ENCODE measurements around the gene VPS26C.

DNA sequence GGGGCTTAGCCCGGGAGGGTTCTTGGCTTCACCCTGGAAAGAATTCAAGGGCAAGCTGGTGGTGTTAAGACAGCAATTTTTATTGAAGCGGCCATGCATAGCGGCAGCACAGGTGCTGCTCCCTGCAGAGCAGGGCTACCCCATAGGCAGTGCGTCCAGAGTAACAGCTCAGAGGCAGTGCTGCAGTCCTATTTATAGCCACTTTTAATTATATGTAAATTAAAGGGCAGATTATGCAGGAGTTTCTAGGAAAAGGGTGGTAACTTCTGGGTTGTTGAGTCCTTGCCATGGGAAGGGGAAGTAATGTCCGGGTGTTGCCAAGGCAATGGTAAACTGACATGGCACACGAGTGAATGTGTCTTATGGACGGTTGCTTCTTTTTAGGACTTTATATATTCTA lies 57.0 kb downstream of the VPS26C start:
- TF ChIP-seq, protein P1, sequence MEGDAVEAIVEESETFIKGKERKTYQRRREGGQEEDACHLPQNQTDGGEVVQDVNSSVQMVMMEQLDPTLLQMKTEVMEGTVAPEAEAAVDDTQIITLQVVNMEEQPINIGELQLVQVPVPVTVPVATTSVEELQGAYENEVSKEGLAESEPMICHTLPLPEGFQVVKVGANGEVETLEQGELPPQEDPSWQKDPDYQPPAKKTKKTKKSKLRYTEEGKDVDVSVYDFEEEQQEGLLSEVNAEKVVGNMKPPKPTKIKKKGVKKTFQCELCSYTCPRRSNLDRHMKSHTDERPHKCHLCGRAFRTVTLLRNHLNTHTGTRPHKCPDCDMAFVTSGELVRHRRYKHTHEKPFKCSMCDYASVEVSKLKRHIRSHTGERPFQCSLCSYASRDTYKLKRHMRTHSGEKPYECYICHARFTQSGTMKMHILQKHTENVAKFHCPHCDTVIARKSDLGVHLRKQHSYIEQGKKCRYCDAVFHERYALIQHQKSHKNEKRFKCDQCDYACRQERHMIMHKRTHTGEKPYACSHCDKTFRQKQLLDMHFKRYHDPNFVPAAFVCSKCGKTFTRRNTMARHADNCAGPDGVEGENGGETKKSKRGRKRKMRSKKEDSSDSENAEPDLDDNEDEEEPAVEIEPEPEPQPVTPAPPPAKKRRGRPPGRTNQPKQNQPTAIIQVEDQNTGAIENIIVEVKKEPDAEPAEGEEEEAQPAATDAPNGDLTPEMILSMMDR (IDR thresholded peaks at IDR 0.05): no peak
- TF ChIP-seq HOXA7 (CRISPR knock-in tag; IDR thresholded peaks at IDR 0.05) (no peak), ZSCAN20 (CRISPR knock-in tag; IDR thresholded peaks at IDR 0.05) (no peak), RFX5 (IDR thresholded peaks at IDR 0.05) (no peak), POLR2A (IDR thresholded peaks at IDR 0.05; ENCODE audit: low read length) (no peak), RAD21 (conservative IDR thresholded peaks at IDR 0.05 in 1 of 2, IDR thresholded peaks at IDR 0.05 in 1 of 2) (no peak), CEBPB (IDR thresholded peaks at IDR 0.05) (no peak), PHF8 (IDR thresholded peaks at IDR 0.05; ENCODE audit: borderline replicate concordance, low read depth) (no peak)
- TF ChIP-seq, protein P2, sequence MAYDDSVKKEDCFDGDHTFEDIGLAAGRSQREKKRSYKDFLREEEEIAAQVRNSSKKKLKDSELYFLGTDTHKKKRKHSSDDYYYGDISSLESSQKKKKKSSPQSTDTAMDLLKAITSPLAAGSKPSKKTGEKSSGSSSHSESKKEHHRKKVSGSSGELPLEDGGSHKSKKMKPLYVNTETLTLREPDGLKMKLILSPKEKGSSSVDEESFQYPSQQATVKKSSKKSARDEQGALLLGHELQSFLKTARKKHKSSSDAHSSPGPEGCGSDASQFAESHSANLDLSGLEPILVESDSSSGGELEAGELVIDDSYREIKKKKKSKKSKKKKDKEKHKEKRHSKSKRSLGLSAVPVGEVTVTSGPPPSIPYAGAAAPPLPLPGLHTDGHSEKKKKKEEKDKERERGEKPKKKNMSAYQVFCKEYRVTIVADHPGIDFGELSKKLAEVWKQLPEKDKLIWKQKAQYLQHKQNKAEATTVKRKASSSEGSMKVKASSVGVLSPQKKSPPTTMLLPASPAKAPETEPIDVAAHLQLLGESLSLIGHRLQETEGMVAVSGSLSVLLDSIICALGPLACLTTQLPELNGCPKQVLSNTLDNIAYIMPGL (CRISPR knock-in tag; IDR thresholded peaks at IDR 0.05; ENCODE audit: borderline replicate concordance): no peak
- TF ChIP-seq, protein P3, sequence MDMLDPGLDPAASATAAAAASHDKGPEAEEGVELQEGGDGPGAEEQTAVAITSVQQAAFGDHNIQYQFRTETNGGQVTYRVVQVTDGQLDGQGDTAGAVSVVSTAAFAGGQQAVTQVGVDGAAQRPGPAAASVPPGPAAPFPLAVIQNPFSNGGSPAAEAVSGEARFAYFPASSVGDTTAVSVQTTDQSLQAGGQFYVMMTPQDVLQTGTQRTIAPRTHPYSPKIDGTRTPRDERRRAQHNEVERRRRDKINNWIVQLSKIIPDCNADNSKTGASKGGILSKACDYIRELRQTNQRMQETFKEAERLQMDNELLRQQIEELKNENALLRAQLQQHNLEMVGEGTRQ (IDR thresholded peaks at IDR 0.05): no peak
- TF ChIP-seq, protein P4, sequence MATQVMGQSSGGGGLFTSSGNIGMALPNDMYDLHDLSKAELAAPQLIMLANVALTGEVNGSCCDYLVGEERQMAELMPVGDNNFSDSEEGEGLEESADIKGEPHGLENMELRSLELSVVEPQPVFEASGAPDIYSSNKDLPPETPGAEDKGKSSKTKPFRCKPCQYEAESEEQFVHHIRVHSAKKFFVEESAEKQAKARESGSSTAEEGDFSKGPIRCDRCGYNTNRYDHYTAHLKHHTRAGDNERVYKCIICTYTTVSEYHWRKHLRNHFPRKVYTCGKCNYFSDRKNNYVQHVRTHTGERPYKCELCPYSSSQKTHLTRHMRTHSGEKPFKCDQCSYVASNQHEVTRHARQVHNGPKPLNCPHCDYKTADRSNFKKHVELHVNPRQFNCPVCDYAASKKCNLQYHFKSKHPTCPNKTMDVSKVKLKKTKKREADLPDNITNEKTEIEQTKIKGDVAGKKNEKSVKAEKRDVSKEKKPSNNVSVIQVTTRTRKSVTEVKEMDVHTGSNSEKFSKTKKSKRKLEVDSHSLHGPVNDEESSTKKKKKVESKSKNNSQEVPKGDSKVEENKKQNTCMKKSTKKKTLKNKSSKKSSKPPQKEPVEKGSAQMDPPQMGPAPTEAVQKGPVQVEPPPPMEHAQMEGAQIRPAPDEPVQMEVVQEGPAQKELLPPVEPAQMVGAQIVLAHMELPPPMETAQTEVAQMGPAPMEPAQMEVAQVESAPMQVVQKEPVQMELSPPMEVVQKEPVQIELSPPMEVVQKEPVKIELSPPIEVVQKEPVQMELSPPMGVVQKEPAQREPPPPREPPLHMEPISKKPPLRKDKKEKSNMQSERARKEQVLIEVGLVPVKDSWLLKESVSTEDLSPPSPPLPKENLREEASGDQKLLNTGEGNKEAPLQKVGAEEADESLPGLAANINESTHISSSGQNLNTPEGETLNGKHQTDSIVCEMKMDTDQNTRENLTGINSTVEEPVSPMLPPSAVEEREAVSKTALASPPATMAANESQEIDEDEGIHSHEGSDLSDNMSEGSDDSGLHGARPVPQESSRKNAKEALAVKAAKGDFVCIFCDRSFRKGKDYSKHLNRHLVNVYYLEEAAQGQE (IDR thresholded peaks at IDR 0.05): no peak
- TF ChIP-seq, protein P5, sequence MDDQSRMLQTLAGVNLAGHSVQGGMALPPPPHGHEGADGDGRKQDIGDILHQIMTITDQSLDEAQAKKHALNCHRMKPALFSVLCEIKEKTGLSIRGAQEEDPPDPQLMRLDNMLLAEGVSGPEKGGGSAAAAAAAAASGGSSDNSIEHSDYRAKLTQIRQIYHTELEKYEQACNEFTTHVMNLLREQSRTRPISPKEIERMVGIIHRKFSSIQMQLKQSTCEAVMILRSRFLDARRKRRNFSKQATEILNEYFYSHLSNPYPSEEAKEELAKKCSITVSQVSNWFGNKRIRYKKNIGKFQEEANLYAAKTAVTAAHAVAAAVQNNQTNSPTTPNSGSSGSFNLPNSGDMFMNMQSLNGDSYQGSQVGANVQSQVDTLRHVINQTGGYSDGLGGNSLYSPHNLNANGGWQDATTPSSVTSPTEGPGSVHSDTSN (IDR thresholded peaks at IDR 0.05): no peak
